Neural progenitor cell (in vitro differentiated cells): ENCODE data around the gene ZSWIM5.

ENCODE experiments used
- EZH2 ChIP-seq: fragments of 200-600 bp; sonication (generic); IDR thresholded peaks from 2 replicates; pipeline ENCODE4 v1.6.1; 2017; ENCODE audit warnings: antibody characterized with exemption, mild to moderate bottlenecking, moderate library complexity
- EZH2phosphoT487 ChIP-seq: fragments of 200-600 bp; sonication (generic); IDR thresholded peaks from 2 replicates; pipeline ENCODE4 v1.6.1; 2017; ENCODE audit warnings: antibody characterized with exemption
- TF ChIP-seq, protein P1 (sequence below): fragments of 200-600 bp; sonication (generic); IDR thresholded peaks from 2 replicates; pipeline ENCODE4 v1.5.1; 2017; ENCODE audit warnings: antibody characterized with exemption, mild to moderate bottlenecking

DNA sequence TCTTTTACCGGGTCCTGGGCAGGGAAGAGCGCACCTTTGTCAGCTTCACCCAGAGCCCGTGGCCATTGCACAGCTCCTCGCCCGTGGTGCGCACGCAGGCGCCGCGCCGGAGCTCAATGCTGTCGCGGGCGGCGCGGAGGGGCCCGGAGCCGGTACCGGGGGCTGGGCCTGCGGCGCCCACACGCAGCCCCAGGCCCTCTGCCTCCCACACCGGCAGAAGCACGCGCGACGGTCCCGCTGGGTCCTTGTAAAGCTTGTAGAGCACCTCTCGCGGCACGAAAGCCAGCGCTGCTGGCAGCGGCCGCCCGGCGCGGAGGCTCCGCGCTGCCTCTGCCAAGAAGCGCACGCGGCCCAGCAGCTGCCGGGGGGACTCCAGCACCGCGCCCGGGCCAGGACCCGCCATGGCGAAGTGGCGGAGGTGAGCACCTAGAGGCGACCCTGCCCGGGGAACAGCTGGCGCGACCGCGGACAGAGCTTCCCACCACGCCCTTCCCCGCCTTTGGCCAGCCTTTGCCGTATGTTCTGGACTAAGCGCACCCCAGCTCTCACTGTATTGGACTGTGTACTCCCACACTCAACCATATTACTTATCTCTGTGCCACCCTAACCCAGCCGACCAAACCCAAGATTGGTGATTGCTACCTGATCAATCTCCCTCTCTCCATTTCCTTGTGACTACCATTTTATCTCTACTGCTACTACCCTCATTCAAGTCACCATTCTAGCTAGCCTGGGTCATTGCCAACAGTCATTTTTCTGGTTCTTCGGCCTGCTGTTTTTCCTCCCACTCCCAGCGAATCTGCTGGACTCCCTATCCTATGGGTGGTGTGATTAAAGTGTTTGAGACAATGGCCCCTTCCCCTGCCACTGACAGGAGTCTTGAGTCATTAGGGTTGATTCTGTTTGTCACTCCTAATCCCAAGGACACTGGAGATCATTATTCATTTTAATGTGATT, 195.3 kb downstream of the ZSWIM5 start, which contains the start of gene HECTD3:
- TF ChIP-seq, protein P1, sequence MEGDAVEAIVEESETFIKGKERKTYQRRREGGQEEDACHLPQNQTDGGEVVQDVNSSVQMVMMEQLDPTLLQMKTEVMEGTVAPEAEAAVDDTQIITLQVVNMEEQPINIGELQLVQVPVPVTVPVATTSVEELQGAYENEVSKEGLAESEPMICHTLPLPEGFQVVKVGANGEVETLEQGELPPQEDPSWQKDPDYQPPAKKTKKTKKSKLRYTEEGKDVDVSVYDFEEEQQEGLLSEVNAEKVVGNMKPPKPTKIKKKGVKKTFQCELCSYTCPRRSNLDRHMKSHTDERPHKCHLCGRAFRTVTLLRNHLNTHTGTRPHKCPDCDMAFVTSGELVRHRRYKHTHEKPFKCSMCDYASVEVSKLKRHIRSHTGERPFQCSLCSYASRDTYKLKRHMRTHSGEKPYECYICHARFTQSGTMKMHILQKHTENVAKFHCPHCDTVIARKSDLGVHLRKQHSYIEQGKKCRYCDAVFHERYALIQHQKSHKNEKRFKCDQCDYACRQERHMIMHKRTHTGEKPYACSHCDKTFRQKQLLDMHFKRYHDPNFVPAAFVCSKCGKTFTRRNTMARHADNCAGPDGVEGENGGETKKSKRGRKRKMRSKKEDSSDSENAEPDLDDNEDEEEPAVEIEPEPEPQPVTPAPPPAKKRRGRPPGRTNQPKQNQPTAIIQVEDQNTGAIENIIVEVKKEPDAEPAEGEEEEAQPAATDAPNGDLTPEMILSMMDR = no peak
- no peak for TF ChIP-seq EZH2
- TF ChIP-seq EZH2phosphoT487 = no peak
